ENCODE results near the gene FLT1.
A peak's percentile ranks its signal among the peaks of the same experiment; 100 is the strongest.

The FLT1 gene

GRCh38 chr13:28387740-28388501, 107.0 kb downstream of the FLT1 start:
- DNase-seq (ENCODE audit: low read depth): no peak

- no peak for DNase-seq (ENCODE audit: low read depth)
Measured at GRCh38 chr13:28385362-28385761, 109.6 kb downstream of the FLT1 start.

GRCh38 chr13:28384789-28385188, 110.1 kb downstream of the FLT1 start:
- no peak for DNase-seq (ENCODE audit: low read depth)

- no peak for DNase-seq (ENCODE audit: low read depth)
Measured at GRCh38 chr13:28380319-28380718, 114.6 kb downstream of the FLT1 start.

- DNase-seq (ENCODE audit: low read depth): no peak
Measured at GRCh38 chr13:28379371-28380083, 115.4 kb downstream of the FLT1 start.

- no peak for DNase-seq (ENCODE audit: low read depth)
Measured at GRCh38 chr13:28376604-28377003, 118.3 kb downstream of the FLT1 start.

- DNase-seq (ENCODE audit: low read depth): no peak
Measured at GRCh38 chr13:28375250-28375930, 119.5 kb downstream of the FLT1 start.

- no peak for DNase-seq (ENCODE audit: low read depth)
Measured at GRCh38 chr13:28373810-28374209, 121.1 kb downstream of the FLT1 start.

GRCh38 chr13:28370448-28370847, 124.5 kb downstream of the FLT1 start:
- DNase-seq (ENCODE audit: low read depth): no peak

GRCh38 chr13:28358708-28359107, 136.2 kb downstream of the FLT1 start:
- no peak for DNase-seq (ENCODE audit: low read depth)

- DNase-seq (ENCODE audit: low read depth): no peak
Measured at GRCh38 chr13:28357911-28358433, 137.0 kb downstream of the FLT1 start.

- no peak for DNase-seq (ENCODE audit: low read depth)
Measured at GRCh38 chr13:28357247-28357825, 137.6 kb downstream of the FLT1 start.

GRCh38 chr13:28356561-28357021, 138.3 kb downstream of the FLT1 start:
- no peak for DNase-seq (ENCODE audit: low read depth)

GRCh38 chr13:28355822-28356371, 139.0 kb downstream of the FLT1 start:
- DNase-seq (ENCODE audit: low read depth): no peak

GRCh38 chr13:28355046-28355821, 139.7 kb downstream of the FLT1 start:
- DNase-seq (ENCODE audit: low read depth): no peak

- no peak for DNase-seq (ENCODE audit: low read depth)
Measured at GRCh38 chr13:28353679-28354078, 141.2 kb downstream of the FLT1 start.

GRCh38 chr13:28349907-28350654, 144.8 kb downstream of the FLT1 start:
- DNase-seq (ENCODE audit: low read depth): no peak

- DNase-seq (ENCODE audit: low read depth): no peak
Measured at GRCh38 chr13:28349371-28349770, 145.6 kb downstream of the FLT1 start.

GRCh38 chr13:28347456-28348371, 147.2 kb downstream of the FLT1 start:
- DNase-seq (ENCODE audit: low read depth): peak; percentile 37

Data from CMK (cell line).